ENCODE results near the gene ELK4. TPM values are rescaled to one million over a fixed set of nuclear protein-coding genes. Genes with fewer than 3 reads are reported as not detected.
"Not testable (repeated sequence)": the region's sequence is repeated elsewhere in the genome, so short reads cannot be mapped to it uniquely, and the experiment has no call there.

Gene ELK4
- total RNA-seq, 1 experiment from 2014 or later, result 39.0 TPM

GRCh38 chr1:205637854-205638468, 6.2 kb upstream of the ELK4 start:
- DNase-seq (ENCODE audit: low spot score), result no peak
- CTCF ChIA-PET, result interaction anchor here (0.6 to 0.8 kb wide), 2 partner anchors 34 to 49 kb away, joined by 3 read pairs; no protein-coding TSS in a partner anchor
- no peaks in the 10 kb centered on the region for H3K27me3 Mint-ChIP-seq (ENCODE audit: low read depth)
- POLR2A ChIA-PET, result no interaction called here
- peaks cover 3% of the 10 kb centered on the region for H3K4me1 Mint-ChIP-seq
- no peaks in the 10 kb centered on the region for H3K9me3 Mint-ChIP-seq
- H3K4me3 Mint-ChIP-seq, result no peak overlapping the region
- H3K36me3 Mint-ChIP-seq, result no peaks in the 10 kb centered on the region
- H3K27ac Mint-ChIP-seq, result no peak overlapping the region
- TF ChIP-seq ZNF396 (CRISPR knock-in tag; IDR thresholded peaks at IDR 0.05; ENCODE audit: borderline replicate concordance), result no peak
- TF ChIP-seq, protein P1, sequence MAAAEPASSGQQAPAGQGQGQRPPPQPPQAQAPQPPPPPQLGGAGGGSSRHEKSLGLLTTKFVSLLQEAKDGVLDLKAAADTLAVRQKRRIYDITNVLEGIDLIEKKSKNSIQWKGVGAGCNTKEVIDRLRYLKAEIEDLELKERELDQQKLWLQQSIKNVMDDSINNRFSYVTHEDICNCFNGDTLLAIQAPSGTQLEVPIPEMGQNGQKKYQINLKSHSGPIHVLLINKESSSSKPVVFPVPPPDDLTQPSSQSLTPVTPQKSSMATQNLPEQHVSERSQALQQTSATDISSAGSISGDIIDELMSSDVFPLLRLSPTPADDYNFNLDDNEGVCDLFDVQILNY (CRISPR knock-in tag; IDR thresholded peaks at IDR 0.05), result no peak
- TF ChIP-seq ZNF423 (CRISPR knock-in tag; IDR thresholded peaks at IDR 0.05), result no peak
- TF ChIP-seq ZNF232 (CRISPR knock-in tag; IDR thresholded peaks at IDR 0.05), result no peak
- TF ChIP-seq ATF6 (CRISPR knock-in tag; IDR thresholded peaks at IDR 0.05), result no peak
- no peak for TF ChIP-seq E2F1 (CRISPR knock-in tag; IDR thresholded peaks at IDR 0.05)
- ATAC-seq, result no peak

DNA sequence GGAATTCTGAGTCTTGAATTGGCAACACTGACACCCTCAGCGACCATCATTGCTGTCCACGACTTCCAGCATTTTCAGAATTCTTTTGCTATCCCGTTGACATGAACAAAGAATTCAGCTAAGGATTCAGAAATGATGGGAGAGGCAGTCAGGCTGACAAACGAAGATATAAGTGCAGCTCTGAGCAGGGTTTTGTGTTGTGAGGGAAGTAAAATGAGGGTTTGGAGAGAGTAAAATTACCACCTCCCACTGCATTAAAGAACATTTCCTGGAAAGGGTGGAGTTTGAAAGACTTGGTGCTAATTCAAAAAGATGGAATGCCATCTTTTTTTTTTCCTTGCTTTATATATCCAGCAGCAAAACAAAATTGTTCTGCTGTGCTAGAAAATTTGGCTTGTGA, 4.9 kb upstream of the ELK4 start:
- peaks cover 5% of the 10 kb centered on the region for H3K4me1 Mint-ChIP-seq
- TF ChIP-seq CREB1 (CRISPR knock-in tag; IDR thresholded peaks at IDR 0.05) (no peak), TCF7 (CRISPR knock-in tag; IDR thresholded peaks at IDR 0.05; ENCODE audit: low read depth) (no peak), FOXP1 (CRISPR knock-in tag; IDR thresholded peaks at IDR 0.05; ENCODE audit: borderline replicate concordance) (no peak), RORB (CRISPR knock-in tag; IDR thresholded peaks at IDR 0.05) (no peak)
- POLR2A ChIA-PET, result interaction anchor here (0.6 kb wide), 1 partner anchor 135 kb away, joined by 6 read pairs; no protein-coding TSS in a partner anchor
- no peaks in the 10 kb centered on the region for H3K27me3 Mint-ChIP-seq (ENCODE audit: low read depth)
- H3K4me3 Mint-ChIP-seq, result no peak overlapping the region
- H3K27ac Mint-ChIP-seq, result no peak overlapping the region
- CTCF ChIA-PET, result interaction anchor here (1.0 to 1.9 kb wide), 4 partner anchors 21 to 75 kb away, joined by 3 to 7 read pairs (median 4); no protein-coding TSS in a partner anchor
- H3K36me3 Mint-ChIP-seq, result no peaks in the 10 kb centered on the region
- no peaks in the 10 kb centered on the region for H3K9me3 Mint-ChIP-seq
- DNase-seq (ENCODE audit: low spot score) (no peak), ATAC-seq (no peak)

- ATAC-seq; H3K27ac Mint-ChIP-seq; POLR2A ChIA-PET; H3K27me3 Mint-ChIP-seq (ENCODE audit: low read depth); H3K4me1 Mint-ChIP-seq; DNase-seq (ENCODE audit: low spot score); H3K36me3 Mint-ChIP-seq; H3K4me3 Mint-ChIP-seq; H3K9me3 Mint-ChIP-seq: not testable (repeated sequence)
- CTCF ChIA-PET, result interaction anchor here (1.0 to 1.9 kb wide), 5 partner anchors 22 to 75 kb away, joined by 3 to 7 read pairs (median 4); no protein-coding TSS in a partner anchor
Observed at GRCh38 chr1:205636138-205636530, 4.3 kb upstream of the ELK4 start.

DNA sequence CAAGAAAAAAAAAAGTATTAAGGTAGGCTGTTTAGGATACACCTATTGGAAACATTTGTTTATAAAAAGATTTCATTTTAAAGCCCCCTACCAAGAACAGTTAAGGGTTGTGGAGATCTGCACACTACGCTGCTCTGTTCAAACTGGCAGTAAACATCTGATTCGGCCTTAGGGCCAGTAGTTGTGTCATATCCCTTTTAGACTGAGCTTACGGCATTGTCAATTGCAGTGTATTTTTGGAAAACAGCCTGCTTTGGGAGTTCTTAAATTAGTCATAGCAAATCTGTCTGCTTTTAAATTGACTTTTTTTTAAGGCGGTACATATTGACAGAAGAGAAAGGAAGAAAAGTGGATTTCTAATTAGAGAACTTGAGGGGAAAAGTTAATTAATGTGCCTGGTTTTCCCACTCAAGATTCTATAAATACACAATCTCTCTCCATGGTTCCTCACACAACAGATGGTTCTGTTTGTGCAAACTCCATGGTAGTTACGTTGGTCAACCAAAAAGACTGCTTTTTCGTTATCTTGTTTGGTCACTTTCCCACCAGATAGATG, 1.7 kb upstream of the ELK4 start:
- Mint-ChIP-seq H3K27ac (no peak overlapping the region), H3K9me3 (no peaks in the 10 kb centered on the region), H3K36me3 (no peaks in the 10 kb centered on the region), H3K4me3 (no peak overlapping the region), H3K4me1 (peaks cover 21% of the 10 kb centered on the region), H3K27me3 (ENCODE audit: low read depth) (no peaks in the 10 kb centered on the region)
- ChIA-PET POLR2A (interaction anchor here (1.8 kb wide), 1 partner anchor 42 kb away, joined by 17 read pairs; no protein-coding TSS in a partner anchor), CTCF (interaction anchor here (2.0 to 3.1 kb wide), 4 partner anchors 25 to 109 kb away, joined by 5 to 76 read pairs (median 29); no protein-coding TSS in a partner anchor)
- DNase-seq (ENCODE audit: low spot score) (no peak), ATAC-seq (no peak)
- TF ChIP-seq JAZF1 (CRISPR knock-in tag; IDR thresholded peaks at IDR 0.05) (no peak), NR3C1 (CRISPR knock-in tag; conservative IDR thresholded peaks at IDR 0.05; ENCODE audit: low read depth) (no peak), NR2C2 (CRISPR knock-in tag; IDR thresholded peaks at IDR 0.05) (no peak), KAT7 (CRISPR knock-in tag; IDR thresholded peaks at IDR 0.05; ENCODE audit: borderline replicate concordance) (no peak), PRRX2 (CRISPR knock-in tag; IDR thresholded peaks at IDR 0.05) (no peak), ZNF423 (CRISPR knock-in tag; IDR thresholded peaks at IDR 0.05) (no peak), TCF7 (CRISPR knock-in tag; IDR thresholded peaks at IDR 0.05; ENCODE audit: low read depth) (no peak)
- TF ChIP-seq, protein P2, sequence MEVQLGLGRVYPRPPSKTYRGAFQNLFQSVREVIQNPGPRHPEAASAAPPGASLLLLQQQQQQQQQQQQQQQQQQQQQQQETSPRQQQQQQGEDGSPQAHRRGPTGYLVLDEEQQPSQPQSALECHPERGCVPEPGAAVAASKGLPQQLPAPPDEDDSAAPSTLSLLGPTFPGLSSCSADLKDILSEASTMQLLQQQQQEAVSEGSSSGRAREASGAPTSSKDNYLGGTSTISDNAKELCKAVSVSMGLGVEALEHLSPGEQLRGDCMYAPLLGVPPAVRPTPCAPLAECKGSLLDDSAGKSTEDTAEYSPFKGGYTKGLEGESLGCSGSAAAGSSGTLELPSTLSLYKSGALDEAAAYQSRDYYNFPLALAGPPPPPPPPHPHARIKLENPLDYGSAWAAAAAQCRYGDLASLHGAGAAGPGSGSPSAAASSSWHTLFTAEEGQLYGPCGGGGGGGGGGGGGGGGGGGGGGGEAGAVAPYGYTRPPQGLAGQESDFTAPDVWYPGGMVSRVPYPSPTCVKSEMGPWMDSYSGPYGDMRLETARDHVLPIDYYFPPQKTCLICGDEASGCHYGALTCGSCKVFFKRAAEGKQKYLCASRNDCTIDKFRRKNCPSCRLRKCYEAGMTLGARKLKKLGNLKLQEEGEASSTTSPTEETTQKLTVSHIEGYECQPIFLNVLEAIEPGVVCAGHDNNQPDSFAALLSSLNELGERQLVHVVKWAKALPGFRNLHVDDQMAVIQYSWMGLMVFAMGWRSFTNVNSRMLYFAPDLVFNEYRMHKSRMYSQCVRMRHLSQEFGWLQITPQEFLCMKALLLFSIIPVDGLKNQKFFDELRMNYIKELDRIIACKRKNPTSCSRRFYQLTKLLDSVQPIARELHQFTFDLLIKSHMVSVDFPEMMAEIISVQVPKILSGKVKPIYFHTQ (CRISPR knock-in tag; IDR thresholded peaks at IDR 0.05), result no peak
- TF ChIP-seq, protein P3, sequence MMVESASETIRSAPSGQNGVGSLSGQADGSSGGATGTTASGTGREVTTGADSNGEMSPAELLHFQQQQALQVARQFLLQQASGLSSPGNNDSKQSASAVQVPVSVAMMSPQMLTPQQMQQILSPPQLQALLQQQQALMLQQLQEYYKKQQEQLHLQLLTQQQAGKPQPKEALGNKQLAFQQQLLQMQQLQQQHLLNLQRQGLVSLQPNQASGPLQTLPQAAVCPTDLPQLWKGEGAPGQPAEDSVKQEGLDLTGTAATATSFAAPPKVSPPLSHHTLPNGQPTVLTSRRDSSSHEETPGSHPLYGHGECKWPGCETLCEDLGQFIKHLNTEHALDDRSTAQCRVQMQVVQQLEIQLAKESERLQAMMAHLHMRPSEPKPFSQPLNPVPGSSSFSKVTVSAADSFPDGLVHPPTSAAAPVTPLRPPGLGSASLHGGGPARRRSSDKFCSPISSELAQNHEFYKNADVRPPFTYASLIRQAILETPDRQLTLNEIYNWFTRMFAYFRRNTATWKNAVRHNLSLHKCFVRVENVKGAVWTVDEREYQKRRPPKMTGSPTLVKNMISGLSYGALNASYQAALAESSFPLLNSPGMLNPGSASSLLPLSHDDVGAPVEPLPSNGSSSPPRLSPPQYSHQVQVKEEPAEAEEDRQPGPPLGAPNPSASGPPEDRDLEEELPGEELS (CRISPR knock-in tag; IDR thresholded peaks at IDR 0.05), result no peak

Measured in WTC11 (cell line).